Epithelial cell of umbilical artery (primary cell): ENCODE data around the gene SERINC3. TPM values are rescaled to one million over a fixed set of nuclear protein-coding genes. Genes with fewer than 3 reads are reported as not detected.

ENCODE experiments used
- total RNA-seq: library from RNA; depleted of rRNA; stranded (reverse); fragments of >200 nt; gene quantifications from 2 replicates; pipeline ENCODE4 v1.2.3, GENCODE V29; 2014

The SERINC3 gene
- total RNA-seq = 59.8 and 69.6 TPM in 2 replicates

GRCh38 chr20:44521484-44522481 lies at the start of gene SERINC3:
TSS of gene SERINC3 (minus strand) at chr20:44522070. CDS start at chr20:44521951, 119 bp downstream.

GRCh38 chr20:44475694-44476560 lies 45.9 kb downstream of the SERINC3 start, which contains the start of gene TTPAL:
TSS of gene TTPAL (plus strand) at chr20:44475874. CDS start at chr20:44480000, 4,126 bp downstream.

Other genes with a start within 250 kb of the SERINC3 start
- 4.9 and 5.8 TPM in 2 replicates for gene FITM2, start 210.9 kb downstream of the SERINC3 start, total RNA-seq
- not detected in 2 replicates for gene R3HDML, start 185.0 kb downstream of the SERINC3 start, total RNA-seq
- gene HNF4A, start 166.4 kb downstream of the SERINC3 start, total RNA-seq = not detected in 2 replicates
- 3.8 and 5.2 TPM in 2 replicates for gene TTPAL, start 46.2 kb downstream of the SERINC3 start, total RNA-seq
- 194 and 363 TPM in 2 replicates for gene PKIG, start 60.5 kb upstream of the SERINC3 start, total RNA-seq
- gene ADA, start 129.6 kb upstream of the SERINC3 start, total RNA-seq = 44.1 and 49.4 TPM in 2 replicates
- not detected in 2 replicates for gene CCN5, start 193.3 kb upstream of the SERINC3 start, total RNA-seq
- gene KCNK15, start 223.8 kb upstream of the SERINC3 start, total RNA-seq = under 0.01 TPM in 1 of 2 replicates, not detected in the other